ENCODE measurements around the gene FIZ1. TPM values are rescaled to one million over a fixed set of nuclear protein-coding genes. Genes with fewer than 3 reads are reported as not detected.
"Not testable (repeated sequence)": the region's sequence is repeated elsewhere in the genome, so short reads cannot be mapped to it uniquely, and the experiment has no call there.

The FIZ1 gene
- total RNA-seq, 1 donor from 2014 or later, result 31.8 TPM

DNA sequence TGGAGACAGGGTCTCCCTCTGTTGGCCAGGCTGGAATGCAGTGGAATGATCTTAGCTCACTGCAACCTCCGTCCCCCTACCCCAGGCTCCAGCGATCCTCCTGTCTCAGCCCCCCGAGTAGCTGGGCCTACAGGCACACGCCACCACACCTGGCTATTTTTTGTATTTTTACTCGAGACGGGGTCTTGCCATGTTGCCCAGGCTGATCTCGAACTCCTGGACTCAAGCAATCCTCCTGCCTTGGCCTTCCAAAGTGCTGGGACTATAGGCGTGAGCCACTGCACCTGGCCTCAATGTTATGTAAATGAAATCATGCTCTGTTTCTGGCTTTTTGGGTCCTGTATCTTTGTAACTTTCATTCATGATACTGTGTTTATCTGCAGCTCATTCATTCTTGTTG, 10.6 kb downstream of the FIZ1 start:
- Mint-ChIP-seq H3K27me3 (ENCODE audit: low read depth) (no peaks in the 10 kb centered on the region), H3K9me3 (no peaks in the 10 kb centered on the region), H3K27ac (ENCODE audit: unreplicated experiment) (no peak overlapping the region), H3K4me3 (peak overlapping the region; percentile 29), H3K36me3 (ENCODE audit: low read depth) (peaks cover 4% of the 10 kb centered on the region), H3K4me1 (peaks cover 34% of the 10 kb centered on the region)
- TF ChIP-seq, protein P1, sequence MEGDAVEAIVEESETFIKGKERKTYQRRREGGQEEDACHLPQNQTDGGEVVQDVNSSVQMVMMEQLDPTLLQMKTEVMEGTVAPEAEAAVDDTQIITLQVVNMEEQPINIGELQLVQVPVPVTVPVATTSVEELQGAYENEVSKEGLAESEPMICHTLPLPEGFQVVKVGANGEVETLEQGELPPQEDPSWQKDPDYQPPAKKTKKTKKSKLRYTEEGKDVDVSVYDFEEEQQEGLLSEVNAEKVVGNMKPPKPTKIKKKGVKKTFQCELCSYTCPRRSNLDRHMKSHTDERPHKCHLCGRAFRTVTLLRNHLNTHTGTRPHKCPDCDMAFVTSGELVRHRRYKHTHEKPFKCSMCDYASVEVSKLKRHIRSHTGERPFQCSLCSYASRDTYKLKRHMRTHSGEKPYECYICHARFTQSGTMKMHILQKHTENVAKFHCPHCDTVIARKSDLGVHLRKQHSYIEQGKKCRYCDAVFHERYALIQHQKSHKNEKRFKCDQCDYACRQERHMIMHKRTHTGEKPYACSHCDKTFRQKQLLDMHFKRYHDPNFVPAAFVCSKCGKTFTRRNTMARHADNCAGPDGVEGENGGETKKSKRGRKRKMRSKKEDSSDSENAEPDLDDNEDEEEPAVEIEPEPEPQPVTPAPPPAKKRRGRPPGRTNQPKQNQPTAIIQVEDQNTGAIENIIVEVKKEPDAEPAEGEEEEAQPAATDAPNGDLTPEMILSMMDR (conservative IDR thresholded peaks at IDR 0.05), result no peak
- no peak for DNase-seq (ENCODE audit: low read depth, low spot score)

DNA sequence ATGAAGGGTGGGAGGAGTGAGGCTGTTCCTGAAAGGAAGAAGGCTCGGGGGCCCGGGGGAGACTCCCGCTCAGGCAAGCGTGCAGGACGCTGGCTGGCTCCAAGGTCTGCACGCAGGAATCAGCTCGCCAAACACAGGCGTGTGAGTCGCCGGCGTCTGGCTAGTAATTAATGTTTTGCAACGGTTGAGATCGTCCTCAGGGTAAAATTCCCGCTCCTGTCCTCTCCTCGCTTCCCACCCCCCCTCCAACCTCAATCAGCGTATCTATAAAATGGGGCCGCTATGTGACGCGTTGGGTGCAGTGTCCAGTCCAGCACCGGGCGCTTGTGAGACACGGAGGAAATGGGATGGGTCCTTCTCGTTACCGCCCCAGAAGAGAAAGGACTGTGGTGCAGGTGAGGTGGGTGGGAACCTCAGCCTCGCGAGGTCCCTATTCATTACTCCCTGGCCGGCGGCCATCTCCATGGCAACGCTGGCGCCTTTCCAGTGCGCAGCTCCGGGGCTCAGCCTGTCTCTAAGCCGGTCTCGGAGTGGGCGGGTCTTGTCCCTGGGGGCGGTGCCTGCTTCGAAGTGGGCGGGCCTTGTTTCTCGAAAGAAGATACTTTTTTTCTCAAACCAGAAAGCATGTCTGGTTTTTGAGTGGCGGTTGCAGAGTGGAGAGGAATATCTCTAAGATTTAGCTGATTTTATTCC, 12.2 kb downstream of the FIZ1 start:
- Mint-ChIP-seq H3K4me3 (peak overlapping the region; percentile 96), H3K27me3 (ENCODE audit: low read depth) (no peaks in the 10 kb centered on the region), H3K27ac (ENCODE audit: unreplicated experiment) (peak overlapping the region; percentile 97), H3K9me3 (no peaks in the 10 kb centered on the region), H3K36me3 (ENCODE audit: low read depth) (peaks cover 4% of the 10 kb centered on the region), H3K4me1 (peaks cover 34% of the 10 kb centered on the region)
- TF ChIP-seq, protein P1 (conservative IDR thresholded peaks at IDR 0.05), result no peak
- DNase-seq (ENCODE audit: low read depth, low spot score), result peak; percentile 96

DNA sequence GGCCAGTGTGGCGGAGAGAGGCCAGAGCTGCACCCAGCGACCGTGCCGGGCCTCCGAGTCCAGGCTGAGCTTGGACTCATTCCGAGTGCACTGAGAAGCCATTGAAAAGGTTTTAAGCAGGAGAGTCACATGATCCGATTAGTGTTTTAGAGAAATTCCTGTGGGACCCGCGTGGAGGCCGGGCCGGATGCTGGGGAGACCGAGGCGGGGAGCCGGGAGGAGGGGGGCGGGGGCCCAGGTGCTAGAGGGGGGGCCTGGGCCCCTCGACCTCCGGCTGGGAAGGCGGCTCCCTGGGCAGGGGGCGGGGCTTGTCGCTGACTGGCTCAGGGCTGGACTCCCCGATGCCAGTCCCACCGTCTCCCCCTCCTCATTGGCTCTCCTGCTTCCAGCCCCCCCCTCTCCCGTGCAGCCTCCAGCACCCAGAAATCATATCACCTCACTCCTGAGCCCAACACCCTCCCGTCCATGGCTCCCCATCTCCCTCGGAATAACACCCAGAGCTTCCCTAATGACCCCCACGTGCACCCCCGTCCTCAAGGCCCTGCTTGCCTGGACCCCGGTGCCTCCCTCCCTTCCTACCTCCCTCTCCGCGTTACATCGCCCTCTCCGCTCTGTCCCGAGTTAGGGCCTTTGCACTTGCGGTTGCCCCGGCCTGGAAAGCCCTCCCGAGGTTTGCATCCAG, 13.5 kb downstream of the FIZ1 start:
- TF ChIP-seq, protein P1 (conservative IDR thresholded peaks at IDR 0.05), result no peak
- Mint-ChIP-seq H3K4me3 (peak overlapping the region; percentile 96), H3K4me1 (peaks cover 41% of the 10 kb centered on the region), H3K9me3 (no peaks in the 10 kb centered on the region), H3K36me3 (ENCODE audit: low read depth) (no peaks in the 10 kb centered on the region), H3K27me3 (ENCODE audit: low read depth) (no peaks in the 10 kb centered on the region), H3K27ac (ENCODE audit: unreplicated experiment) (peak overlapping the region; percentile 85)
- DNase-seq (ENCODE audit: low read depth, low spot score), result peak; percentile 73

DNA sequence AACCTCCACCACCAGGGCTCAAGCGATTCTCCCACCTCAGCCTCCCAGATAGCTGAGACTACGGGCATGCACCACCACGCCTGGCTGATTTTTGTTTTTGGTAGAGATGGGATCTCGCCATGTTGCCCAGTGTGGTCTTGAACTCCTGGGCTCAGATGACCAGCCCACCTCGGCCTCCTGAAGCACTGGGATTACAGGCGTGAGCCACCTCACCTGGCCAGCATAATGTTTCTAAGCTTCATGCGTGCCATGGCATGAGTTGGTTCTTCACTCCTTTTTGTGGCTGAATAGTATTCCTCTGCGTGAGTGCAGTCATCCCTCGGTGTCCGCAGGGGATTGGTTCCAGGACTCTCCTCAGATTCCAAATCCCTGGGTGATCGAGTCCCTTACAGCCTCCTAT, 14.4 kb downstream of the FIZ1 start:
- Mint-ChIP-seq H3K27me3 (ENCODE audit: low read depth) (no peaks in the 10 kb centered on the region), H3K9me3 (no peaks in the 10 kb centered on the region), H3K36me3 (ENCODE audit: low read depth) (peaks cover 2% of the 10 kb centered on the region), H3K27ac (ENCODE audit: unreplicated experiment) (no peak overlapping the region), H3K4me1 (peaks cover 43% of the 10 kb centered on the region), H3K4me3 (peak overlapping the region; percentile 96)
- DNase-seq (ENCODE audit: low read depth, low spot score), result no peak
- TF ChIP-seq, protein P1 (conservative IDR thresholded peaks at IDR 0.05), result no peak

DNA sequence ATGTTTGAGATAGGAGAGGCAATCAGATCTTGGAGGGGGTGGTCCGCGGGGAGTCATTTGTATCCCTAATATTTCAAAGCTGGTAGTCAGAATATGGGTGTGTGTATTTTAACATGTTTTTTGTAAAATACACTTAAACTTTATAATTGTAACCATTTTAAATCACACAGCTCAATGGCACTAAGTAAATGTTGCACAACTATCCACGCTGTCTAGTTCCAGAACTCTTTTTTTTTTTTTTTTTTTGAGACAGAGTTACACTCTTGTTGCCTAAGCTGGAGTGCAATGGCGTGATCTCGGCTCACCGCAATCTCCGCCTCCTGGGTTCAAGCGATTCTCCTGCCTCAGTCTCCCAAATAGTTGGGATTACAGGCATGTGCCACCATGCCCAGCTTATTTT, 15.4 kb downstream of the FIZ1 start:
- H3K27me3 Mint-ChIP-seq (ENCODE audit: low read depth); H3K9me3 Mint-ChIP-seq; H3K27ac Mint-ChIP-seq (ENCODE audit: unreplicated experiment); H3K36me3 Mint-ChIP-seq (ENCODE audit: low read depth); DNase-seq (ENCODE audit: low read depth, low spot score): not testable (repeated sequence)
- Mint-ChIP-seq H3K4me3 (peak overlapping the region; percentile 47), H3K4me1 (peaks cover 46% of the 10 kb centered on the region)

DNA sequence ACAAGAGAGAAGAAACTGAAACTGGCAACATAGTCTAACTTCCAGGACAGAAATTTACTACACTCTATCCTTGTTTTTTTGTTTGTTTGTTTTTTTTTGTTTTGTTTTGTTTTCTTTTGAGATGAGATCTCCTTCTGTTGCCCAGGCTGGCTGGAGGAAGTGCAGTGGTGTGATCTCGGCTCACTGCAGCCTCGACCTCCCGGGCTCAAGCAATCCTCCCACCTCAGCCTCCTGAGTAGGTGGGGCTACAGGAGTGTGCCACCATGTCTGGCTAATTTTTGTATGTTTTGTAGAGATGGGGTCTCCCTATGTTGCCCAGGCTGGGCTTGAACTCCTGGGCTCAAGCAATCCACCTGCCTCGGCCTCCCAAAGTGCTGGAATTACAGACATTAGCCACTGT, 17.0 kb downstream of the FIZ1 start:
- DNase-seq (ENCODE audit: low read depth, low spot score); H3K27me3 Mint-ChIP-seq (ENCODE audit: low read depth); H3K36me3 Mint-ChIP-seq (ENCODE audit: low read depth); H3K27ac Mint-ChIP-seq (ENCODE audit: unreplicated experiment); H3K9me3 Mint-ChIP-seq: not testable (repeated sequence)
- Mint-ChIP-seq H3K4me1 (peaks cover 42% of the 10 kb centered on the region), H3K4me3 (peak overlapping the region; percentile 93)

Measured in neural crest cell (in vitro differentiated cells).